IPS-18c (cell line): ENCODE results near the gene SPATS2L.

Source experiments
- H3K4me3 ChIP-seq: 2 replicates; pipeline ENCODE4 v1.7.0; 2013; ENCODE audit warnings: low read depth, mild to moderate bottlenecking, low read length, moderate library complexity; ENCODE audit not compliant: insufficient read depth
- H3K9me3 ChIP-seq: one replicate; pipeline ENCODE4 v1.6.1; 2013; ENCODE audit warnings: mild to moderate bottlenecking, low read length, moderate library complexity; ENCODE audit not compliant: control insufficient read depth, insufficient read depth

Gene SPATS2L

GRCh38 chr2:200452377-200452776, 145.9 kb downstream of the SPATS2L start:
- no peaks in the 10 kb centered on the region for H3K9me3 ChIP-seq
- H3K4me3 ChIP-seq: no peak overlapping the region

- Histone ChIP-seq H3K4me3 (no peak overlapping the region), H3K9me3 (no peaks in the 10 kb centered on the region)
These were observed 146.8 kb downstream of the SPATS2L start for GRCh38 chr2:200453142-200453852.

GRCh38 chr2:200453853-200454534, 147.5 kb downstream of the SPATS2L start:
- Histone ChIP-seq H3K9me3 (no peaks in the 10 kb centered on the region), H3K4me3 (no peak overlapping the region)

GRCh38 chr2:200454927-200455801, 148.7 kb downstream of the SPATS2L start:
- Histone ChIP-seq H3K9me3 (no peaks in the 10 kb centered on the region), H3K4me3 (no peak overlapping the region)

GRCh38 chr2:200455958-200456421, 149.5 kb downstream of the SPATS2L start:
- Histone ChIP-seq H3K9me3 (no peaks in the 10 kb centered on the region), H3K4me3 (no peak overlapping the region)

GRCh38 chr2:200456567-200456966, 150.1 kb downstream of the SPATS2L start:
- H3K9me3 ChIP-seq: no peaks in the 10 kb centered on the region
- H3K4me3 ChIP-seq: no peak overlapping the region

GRCh38 chr2:200459101-200459500, 152.6 kb downstream of the SPATS2L start:
- Histone ChIP-seq H3K9me3 (no peaks in the 10 kb centered on the region), H3K4me3 (no peak overlapping the region)

- H3K9me3 ChIP-seq: no peaks in the 10 kb centered on the region
- no peak overlapping the region for H3K4me3 ChIP-seq
These were observed 155.6 kb downstream of the SPATS2L start for GRCh38 chr2:200461846-200462710.

GRCh38 chr2:200463452-200463851, 157.0 kb downstream of the SPATS2L start:
- H3K4me3 ChIP-seq: no peak overlapping the region
- H3K9me3 ChIP-seq: no peaks in the 10 kb centered on the region

- Histone ChIP-seq H3K9me3 (no peaks in the 10 kb centered on the region), H3K4me3 (no peak overlapping the region)
These were observed 160.2 kb downstream of the SPATS2L start for GRCh38 chr2:200466425-200467418.

- no peaks in the 10 kb centered on the region for H3K9me3 ChIP-seq
- H3K4me3 ChIP-seq: no peak overlapping the region
These were observed 161.6 kb downstream of the SPATS2L start for GRCh38 chr2:200467806-200468681.

GRCh38 chr2:200469708-200470211, 163.3 kb downstream of the SPATS2L start:
- no peaks in the 10 kb centered on the region for H3K9me3 ChIP-seq
- no peak overlapping the region for H3K4me3 ChIP-seq

- Histone ChIP-seq H3K9me3 (no peaks in the 10 kb centered on the region), H3K4me3 (no peak overlapping the region)
These were observed 163.7 kb downstream of the SPATS2L start for GRCh38 chr2:200470230-200470629.

- Histone ChIP-seq H3K4me3 (no peak overlapping the region), H3K9me3 (no peaks in the 10 kb centered on the region)
These were observed 164.9 kb downstream of the SPATS2L start for GRCh38 chr2:200471324-200471848.
